ACC112 (cell line): ENCODE results near the gene NUP214.
"Not testable (repeated sequence)": the region's sequence is repeated elsewhere in the genome, so short reads cannot be mapped to it uniquely, and the experiment has no call there.

Experiments
- H2AFZ ChIP-seq: fragments of 200-600 bp; sonication (generic); one replicate; pipeline ENCODE4 v1.6.0; 2017; ENCODE audit warnings: antibody characterized with exemption, low read length; ENCODE audit not compliant: unreplicated experiment
- H3K27ac ChIP-seq: fragments of 200-600 bp; sonication (generic); 2 replicates; pipeline ENCODE4 v1.5.1; 2014; ENCODE audit warnings: low read depth, mild to moderate bottlenecking, antibody characterized with exemption, low read length, moderate library complexity
- H3K27me3 ChIP-seq: fragments of 200-600 bp; sonication (generic); 2 replicates; pipeline ENCODE4 v1.6.1; 2014; ENCODE audit warnings: mild to moderate bottlenecking, antibody characterized with exemption, low read length, moderate library complexity, mixed read lengths; ENCODE audit not compliant: insufficient read depth
- H3K36me3 ChIP-seq: fragments of 200-600 bp; sonication (generic); 2 replicates; pipeline ENCODE4 v1.6.1; 2016; ENCODE audit warnings: mild to moderate bottlenecking, antibody characterized with exemption, low read length, moderate library complexity, mixed read lengths; ENCODE audit not compliant: insufficient read depth
- H3K4me1 ChIP-seq: fragments of 200-600 bp; sonication (generic); one replicate; pipeline ENCODE4 v1.6.1; 2016; ENCODE audit warnings: low read length, mixed read lengths; ENCODE audit not compliant: insufficient read depth, unreplicated experiment, control insufficient read depth
- H3K4me3 ChIP-seq: fragments of 200-600 bp; sonication (generic); 2 replicates; pipeline ENCODE4 v1.5.1; 2014; ENCODE audit warnings: mild to moderate bottlenecking, low read depth, low read length
- H3K79me2 ChIP-seq: fragments of 200-600 bp; sonication (generic); one replicate; pipeline ENCODE4 v1.6.0; 2016; ENCODE audit warnings: low read length; ENCODE audit not compliant: control insufficient read depth, unreplicated experiment, insufficient read depth

The NUP214 gene

DNA sequence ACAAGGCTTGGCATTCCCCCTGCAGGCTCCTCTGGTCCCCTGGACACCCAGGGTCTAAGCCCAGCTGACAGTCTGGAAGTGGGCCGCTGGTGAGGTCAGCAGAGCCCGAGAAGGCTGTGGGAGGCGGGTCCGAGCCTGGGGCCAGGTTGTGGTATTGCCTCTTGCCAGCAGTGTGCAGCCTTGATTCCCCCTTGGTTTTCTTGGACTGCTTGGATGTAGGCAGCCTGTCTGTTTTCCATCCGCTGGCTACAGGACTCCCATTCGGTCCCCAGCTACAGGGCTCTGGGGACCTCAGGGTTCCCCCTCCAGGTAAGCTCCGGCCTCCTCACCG lies 27.5 kb upstream of the NUP214 start:
- Histone ChIP-seq H3K4me3 (no peak overlapping the region), H2AFZ (no peak overlapping the region), H3K27me3 (peaks cover 45% of the 10 kb centered on the region), H3K4me1 (peaks cover 7% of the 10 kb centered on the region), H3K79me2 (no peaks in the 10 kb centered on the region), H3K27ac (no peak overlapping the region), H3K36me3 (no peaks in the 10 kb centered on the region)

DNA sequence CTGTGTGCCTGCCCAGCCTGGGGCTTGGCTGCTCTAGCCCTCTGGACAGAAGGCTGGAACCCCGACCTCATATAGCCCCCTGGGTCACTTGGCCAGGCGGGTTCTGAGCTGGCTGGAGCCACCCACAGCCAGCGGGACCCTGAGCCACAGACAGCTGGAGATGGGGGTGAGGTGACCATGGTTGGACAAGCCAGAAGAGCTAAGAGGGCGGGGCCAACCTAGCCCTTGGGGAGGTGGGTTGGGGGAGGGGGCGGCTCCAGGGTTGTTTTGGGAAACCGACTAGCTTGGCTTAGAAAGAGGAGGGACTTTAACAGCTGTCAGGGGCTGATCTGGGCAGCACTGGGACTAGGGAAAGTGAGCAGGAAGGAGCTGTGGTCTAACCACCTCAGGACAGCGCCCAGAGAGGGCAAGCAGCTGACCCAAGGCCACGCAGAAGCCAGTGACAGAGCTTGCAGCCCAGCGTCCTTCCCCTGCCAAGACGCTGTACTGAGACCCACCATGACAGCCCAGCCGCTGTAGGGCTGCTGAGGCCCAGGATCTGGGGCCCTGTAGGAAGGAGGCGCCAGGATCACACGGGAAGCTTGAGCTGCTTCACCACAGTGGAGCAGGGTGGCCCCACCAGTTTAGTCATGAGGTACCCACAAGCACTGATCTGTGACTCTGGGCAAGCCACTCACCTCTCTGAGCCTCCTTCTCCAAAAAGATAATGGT lies 26.8 kb upstream of the NUP214 start:
- Histone ChIP-seq H3K4me1 (peaks cover 7% of the 10 kb centered on the region), H3K4me3 (no peak overlapping the region), H3K79me2 (no peaks in the 10 kb centered on the region), H2AFZ (no peak overlapping the region), H3K27me3 (peaks cover 45% of the 10 kb centered on the region), H3K27ac (no peak overlapping the region), H3K36me3 (no peaks in the 10 kb centered on the region)

DNA sequence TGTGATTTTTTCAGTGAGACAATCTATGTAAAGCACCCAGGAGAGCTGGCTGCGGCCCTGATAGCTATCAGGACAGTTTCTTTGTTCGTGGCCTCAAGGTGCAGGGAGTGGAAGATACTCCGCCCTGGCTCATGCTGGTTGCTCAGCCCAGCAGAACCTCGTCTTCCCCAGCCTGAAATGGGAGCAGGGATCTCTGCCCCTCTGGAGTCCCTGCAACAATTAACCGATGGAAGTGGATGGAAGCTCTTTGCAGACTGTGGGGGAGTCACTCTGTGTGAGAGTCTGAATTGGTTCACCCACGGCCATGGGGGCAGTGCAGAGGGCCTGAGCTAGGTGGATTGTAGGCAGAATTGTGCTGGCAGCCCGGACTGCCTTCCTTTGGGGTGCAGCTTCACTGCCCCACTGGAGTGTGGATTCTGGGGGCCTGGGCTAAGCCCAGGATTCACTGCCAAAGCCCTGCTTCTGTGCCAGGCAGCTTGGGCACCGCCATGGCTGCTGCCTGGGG lies 26.2 kb upstream of the NUP214 start:
- Histone ChIP-seq H2AFZ (no peak overlapping the region), H3K4me1 (peaks cover 7% of the 10 kb centered on the region), H3K27ac (no peak overlapping the region), H3K36me3 (no peaks in the 10 kb centered on the region), H3K4me3 (no peak overlapping the region), H3K27me3 (peaks cover 42% of the 10 kb centered on the region), H3K79me2 (no peaks in the 10 kb centered on the region)

DNA sequence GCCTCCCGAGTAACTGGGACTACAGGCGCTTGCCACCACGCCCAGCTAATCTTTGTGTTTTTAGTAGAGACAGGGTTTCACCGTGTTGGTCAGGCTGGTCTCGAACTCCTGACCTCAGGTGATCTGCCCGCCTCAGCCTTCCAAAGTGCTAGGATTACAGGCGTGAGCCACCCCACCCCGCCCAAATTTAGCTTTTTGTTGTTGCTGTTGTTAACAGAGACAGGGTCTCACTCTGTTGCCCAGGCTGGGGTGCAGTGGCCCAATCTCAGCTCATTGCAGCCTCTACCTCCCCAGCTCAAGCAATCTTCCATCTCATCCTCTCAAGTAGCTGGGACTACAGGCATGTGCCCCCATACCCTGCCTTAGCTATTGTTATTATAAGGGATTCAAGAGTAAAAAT lies 25.5 kb upstream of the NUP214 start:
- not testable (repeated sequence) for H3K79me2 ChIP-seq, H3K4me3 ChIP-seq, H2AFZ ChIP-seq, H3K4me1 ChIP-seq, H3K27ac ChIP-seq, H3K36me3 ChIP-seq
- peaks cover 36% of the 10 kb centered on the region for H3K27me3 ChIP-seq

DNA sequence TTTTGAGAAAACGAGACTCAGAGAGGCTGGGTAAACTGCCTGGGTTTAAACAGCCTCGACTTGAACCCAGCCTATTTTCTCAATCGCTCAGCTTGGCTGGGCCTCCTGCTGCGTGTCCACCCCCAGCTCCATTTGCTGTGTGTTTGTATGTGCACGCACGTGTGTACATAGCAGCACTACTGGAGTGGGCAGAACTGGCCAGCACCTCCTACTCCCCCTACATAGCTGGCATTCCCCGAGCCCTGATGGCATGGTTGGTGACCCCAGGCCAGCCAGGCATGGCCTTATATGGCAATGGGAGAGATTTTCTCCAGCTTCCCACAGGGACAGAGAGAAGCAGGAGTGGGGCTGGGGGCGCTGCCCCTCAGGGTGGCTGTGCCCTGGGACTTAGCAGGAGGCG lies 24.9 kb upstream of the NUP214 start:
- H3K4me1 ChIP-seq, result peaks cover 7% of the 10 kb centered on the region
- no peaks in the 10 kb centered on the region for H3K79me2 ChIP-seq
- H3K27me3 ChIP-seq, result peaks cover 30% of the 10 kb centered on the region
- no peak overlapping the region for H3K4me3 ChIP-seq
- no peak overlapping the region for H2AFZ ChIP-seq
- no peak overlapping the region for H3K27ac ChIP-seq
- no peaks in the 10 kb centered on the region for H3K36me3 ChIP-seq

DNA sequence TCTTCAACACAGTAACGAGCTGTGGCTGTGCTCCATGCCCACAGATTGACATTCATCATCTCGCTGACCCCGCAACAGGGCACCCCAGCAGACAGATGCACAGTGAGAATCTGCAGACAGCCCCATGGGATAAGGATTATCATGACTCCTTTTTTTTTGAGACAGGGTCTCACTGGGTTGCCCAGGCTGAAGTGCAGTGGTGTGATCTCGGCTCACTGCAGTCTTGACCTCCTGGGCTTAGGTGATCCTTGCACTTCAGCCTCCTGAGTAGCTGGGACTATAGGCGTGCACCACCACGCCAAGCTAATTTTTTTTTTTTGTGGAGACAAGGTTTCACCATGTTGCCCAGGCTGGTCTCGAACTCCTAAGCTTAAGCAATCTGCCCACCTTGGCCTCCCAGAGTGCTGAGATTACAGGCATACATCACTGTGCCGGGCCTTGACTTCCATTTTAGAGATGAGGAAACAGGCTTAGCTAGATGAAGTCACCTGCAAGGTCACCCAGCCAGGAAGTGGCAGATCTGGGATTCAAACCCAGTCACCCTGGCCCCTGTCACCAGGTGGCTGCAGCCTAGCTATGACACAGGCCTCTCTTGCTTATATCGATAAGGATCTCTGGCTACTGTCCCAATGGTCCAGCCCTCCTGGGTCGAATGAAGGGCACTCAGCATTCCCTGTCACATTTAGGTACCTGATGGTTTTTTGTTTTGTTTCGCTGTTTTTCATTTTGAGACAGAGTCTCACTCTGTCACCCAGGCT lies 24.0 kb upstream of the NUP214 start:
- Histone ChIP-seq H3K36me3 (no peaks in the 10 kb centered on the region), H2AFZ (no peak overlapping the region), H3K4me3 (no peak overlapping the region), H3K27me3 (peaks cover 21% of the 10 kb centered on the region), H3K4me1 (peaks cover 3% of the 10 kb centered on the region), H3K27ac (no peak overlapping the region), H3K79me2 (no peaks in the 10 kb centered on the region)

DNA sequence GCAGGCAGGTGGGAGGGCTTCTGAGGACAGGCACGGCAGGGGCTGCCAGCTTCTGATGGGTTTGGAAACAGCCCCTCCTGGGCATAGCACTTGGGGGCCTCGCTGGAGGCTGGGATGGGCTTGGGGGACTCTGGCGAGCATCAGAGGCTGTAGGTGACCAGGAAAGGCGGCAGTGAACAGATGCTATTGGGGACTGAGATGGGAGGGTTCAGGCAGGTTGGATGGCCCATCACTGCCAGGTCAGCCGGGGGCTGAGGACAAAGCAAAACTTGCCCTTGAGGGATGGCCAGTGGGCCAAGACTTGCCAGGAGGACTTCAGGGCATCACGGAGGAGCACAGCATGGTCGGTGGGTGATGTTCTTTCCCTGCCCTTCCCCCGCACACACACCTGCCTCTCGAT lies 22.4 kb upstream of the NUP214 start:
- Histone ChIP-seq H3K4me3 (no peak overlapping the region), H3K4me1 (peaks cover 3% of the 10 kb centered on the region), H3K79me2 (no peaks in the 10 kb centered on the region), H3K36me3 (no peaks in the 10 kb centered on the region), H3K27ac (no peak overlapping the region), H2AFZ (no peak overlapping the region), H3K27me3 (peaks cover 5% of the 10 kb centered on the region)

DNA sequence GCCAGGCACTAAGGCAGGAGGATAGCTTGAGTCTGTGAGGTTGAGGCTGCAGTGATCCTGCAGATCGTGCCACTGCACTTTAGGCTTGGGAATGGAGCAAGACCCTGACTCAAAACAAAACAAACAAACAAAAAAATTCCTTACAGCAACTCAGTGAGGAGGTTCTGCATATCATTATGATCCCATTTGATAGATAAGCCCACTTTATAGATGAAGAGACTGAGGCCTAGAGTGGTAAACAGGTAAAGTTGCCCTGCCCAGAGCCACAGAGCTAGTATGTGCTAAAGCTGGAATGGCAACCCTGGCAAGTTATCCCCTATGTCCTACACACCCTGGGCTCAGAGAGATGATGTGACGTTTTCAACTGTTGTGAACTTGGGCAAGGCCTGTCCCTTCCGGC lies 21.9 kb upstream of the NUP214 start:
- no peak overlapping the region for H2AFZ ChIP-seq
- H3K27me3 ChIP-seq, result no peaks in the 10 kb centered on the region
- H3K36me3 ChIP-seq, result no peaks in the 10 kb centered on the region
- no peak overlapping the region for H3K27ac ChIP-seq
- H3K79me2 ChIP-seq, result no peaks in the 10 kb centered on the region
- peaks cover 3% of the 10 kb centered on the region for H3K4me1 ChIP-seq
- no peak overlapping the region for H3K4me3 ChIP-seq

DNA sequence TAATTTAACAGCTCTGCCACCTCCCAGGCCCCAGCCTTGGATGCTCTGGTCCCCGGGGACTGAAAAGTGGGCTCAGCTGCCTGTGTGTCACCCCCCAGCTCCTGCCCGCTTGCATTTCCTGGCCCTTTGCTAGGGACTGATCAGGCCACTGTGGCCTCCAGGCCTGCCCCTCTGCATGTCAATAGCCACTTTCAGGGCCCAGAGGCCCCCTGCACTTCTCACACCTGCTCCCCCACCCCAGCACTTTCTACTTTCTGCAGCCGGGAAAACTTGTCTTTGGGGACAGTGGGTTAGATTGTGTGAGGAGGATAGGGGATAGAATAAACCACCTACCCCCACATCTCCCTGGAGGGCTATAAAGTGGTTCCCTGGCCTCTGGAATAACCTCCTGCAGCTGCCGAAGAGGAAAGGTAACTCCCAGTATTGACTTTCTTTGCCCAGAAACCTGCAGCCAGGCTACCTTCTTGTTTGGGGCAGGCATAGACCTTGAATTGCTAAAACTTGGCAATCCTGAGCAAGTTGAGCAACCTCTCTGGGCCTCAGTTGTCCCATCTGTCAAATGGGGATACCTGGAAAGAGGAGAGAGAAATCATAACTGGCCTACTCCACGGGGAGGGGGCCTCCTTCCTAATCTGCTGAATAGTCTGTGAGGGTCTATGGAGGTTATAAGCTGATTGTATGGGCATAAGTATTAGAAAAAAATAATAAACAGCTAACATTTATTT lies 21.2 kb upstream of the NUP214 start:
- Histone ChIP-seq H3K4me3 (no peak overlapping the region), H3K36me3 (no peaks in the 10 kb centered on the region), H2AFZ (no peak overlapping the region), H3K27me3 (no peaks in the 10 kb centered on the region), H3K79me2 (no peaks in the 10 kb centered on the region), H3K4me1 (peaks cover 3% of the 10 kb centered on the region), H3K27ac (no peak overlapping the region)

DNA sequence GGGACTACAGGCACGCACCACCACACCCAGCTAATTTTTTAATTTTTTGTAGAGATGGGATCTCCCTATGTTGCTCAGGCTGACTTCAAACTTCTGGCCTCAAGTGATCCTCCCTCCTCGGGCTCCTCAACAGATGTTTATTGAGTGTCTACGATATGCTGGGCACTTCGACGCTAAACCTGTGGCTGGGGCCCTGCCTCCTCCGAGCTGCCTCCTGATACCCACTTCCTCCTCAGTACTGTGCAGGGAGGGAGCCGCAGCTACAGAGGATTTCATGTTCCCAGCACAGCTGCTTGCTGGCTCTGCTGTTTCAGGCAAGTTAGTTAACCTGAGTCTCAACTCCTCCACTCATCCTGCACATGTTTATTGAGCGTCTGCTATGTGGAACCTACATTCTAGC lies 19.4 kb upstream of the NUP214 start:
- no peaks in the 10 kb centered on the region for H3K79me2 ChIP-seq
- H3K27me3 ChIP-seq, result no peaks in the 10 kb centered on the region
- H3K27ac ChIP-seq, result no peak overlapping the region
- H3K36me3 ChIP-seq, result no peaks in the 10 kb centered on the region
- H2AFZ ChIP-seq, result no peak overlapping the region
- no peak overlapping the region for H3K4me3 ChIP-seq
- H3K4me1 ChIP-seq, result peaks cover 3% of the 10 kb centered on the region
